HG02642 (cell line): Measurements from ENCODE around the gene MSMP.

Experiments
- ATAC-seq: cut with Tn5 transposase; IDR thresholded peaks from one replicate; pipeline ENCODE4 v1.9.1; 2021; ENCODE audit warnings: mild to moderate bottlenecking; ENCODE audit not compliant: unreplicated experiment, poor library complexity

The MSMP gene

GRCh38 chr9:35754264-35754663 is at the start of gene MSMP:
TSS of gene MSMP (minus strand) at chr9:35754276. CDS start at chr9:35754129, 147 bp downstream.
- no peak for ATAC-seq

- ATAC-seq: no peak
These were observed 47.5 kb upstream of the MSMP start for GRCh38 chr9:35801328-35802128.

- no peak for ATAC-seq
These were observed 46.5 kb upstream of the MSMP start for GRCh38 chr9:35800530-35800929.

GRCh38 chr9:35798658-35799374 is 44.7 kb upstream of the MSMP start:
- no peak for ATAC-seq

GRCh38 chr9:35797311-35798109 is 43.4 kb upstream of the MSMP start:
- ATAC-seq: no peak

DNA sequence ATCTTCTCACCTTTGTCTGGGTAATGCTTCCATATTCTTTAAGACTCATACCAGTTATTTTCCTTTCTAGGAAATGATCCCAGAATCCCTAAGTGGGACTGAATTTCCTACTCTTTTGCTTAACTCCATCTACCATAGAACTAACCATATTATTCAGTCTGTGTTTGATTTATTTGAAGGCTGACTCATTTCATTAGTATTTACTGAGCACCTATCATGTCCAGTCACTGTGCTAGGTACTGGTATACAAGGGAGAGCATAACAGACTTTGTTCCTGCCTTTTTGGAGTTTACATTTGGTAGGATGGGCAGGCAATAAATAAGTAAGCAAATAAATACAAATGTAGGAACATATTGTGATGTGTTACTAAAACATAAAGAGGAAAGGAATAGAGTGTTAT is 41.6 kb upstream of the MSMP start:
- no peak for ATAC-seq

- no peak for ATAC-seq
These were observed 39.4 kb upstream of the MSMP start for GRCh38 chr9:35793461-35793860.

GRCh38 chr9:35792826-35793225 is 38.8 kb upstream of the MSMP start:
- no peak for ATAC-seq

GRCh38 chr9:35792024-35792813 is 38.1 kb upstream of the MSMP start:
- ATAC-seq: no peak

DNA sequence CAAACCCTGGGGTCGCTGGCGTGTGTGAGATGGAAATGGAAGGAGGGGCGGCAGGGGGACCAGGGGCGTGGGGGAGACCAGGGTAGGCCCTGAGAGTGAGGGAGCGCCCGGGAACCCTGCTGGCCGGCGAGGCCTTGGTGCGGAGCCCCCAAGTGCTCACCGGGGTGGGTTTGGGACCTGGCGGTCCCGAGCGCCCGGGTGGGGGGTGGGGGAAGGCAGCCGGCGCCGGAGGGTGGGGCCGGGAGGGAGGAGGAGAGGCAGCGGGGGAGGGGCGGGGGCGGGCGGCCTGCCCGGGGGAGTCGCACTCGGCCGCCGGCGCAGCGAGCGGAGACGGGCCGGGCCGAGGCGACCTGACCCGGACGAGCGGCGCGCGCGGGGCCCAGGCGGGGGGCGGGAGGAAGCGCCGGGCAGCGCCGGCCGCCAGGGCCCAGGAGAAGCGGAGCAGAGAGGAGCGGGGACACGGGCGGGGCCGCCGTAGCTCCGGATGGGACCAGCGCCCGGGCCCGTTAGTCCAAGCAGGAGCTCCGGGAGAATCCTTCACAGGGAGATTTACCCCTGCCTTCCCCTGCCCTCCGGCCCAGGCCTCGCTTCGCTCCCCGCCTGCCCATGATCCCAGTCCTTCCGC is 37.3 kb upstream of the MSMP start, which contains the start of gene NPR2:
NPR2 (plus strand) TSS at position 295 of the 625 bp plus-strand sequence. CDS start 818 bp downstream, outside the sequence.
- no peak for ATAC-seq

- peak; percentile 54 for ATAC-seq
These were observed 36.6 kb upstream of the MSMP start for GRCh38 chr9:35790385-35791296.

DNA sequence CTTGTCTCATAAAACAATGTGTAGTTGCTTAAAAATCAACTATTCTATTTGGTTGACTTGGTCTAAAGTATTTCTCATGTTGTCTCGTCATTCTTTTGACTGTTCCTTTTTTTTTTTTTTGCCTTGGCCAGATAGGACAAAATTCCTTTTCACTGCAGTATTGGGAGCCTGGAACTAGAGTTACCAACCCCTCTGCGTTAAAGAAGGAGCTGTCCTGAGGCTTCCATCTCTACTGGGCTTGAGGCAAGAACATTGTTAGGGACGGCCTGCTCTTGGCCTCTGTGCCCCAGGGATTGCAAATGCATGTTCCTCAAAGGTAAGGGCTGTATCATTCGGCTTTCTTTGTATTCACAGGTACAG is 35.9 kb upstream of the MSMP start:
- no peak for ATAC-seq

GRCh38 chr9:35789541-35789940 is 35.5 kb upstream of the MSMP start:
- no peak for ATAC-seq

DNA sequence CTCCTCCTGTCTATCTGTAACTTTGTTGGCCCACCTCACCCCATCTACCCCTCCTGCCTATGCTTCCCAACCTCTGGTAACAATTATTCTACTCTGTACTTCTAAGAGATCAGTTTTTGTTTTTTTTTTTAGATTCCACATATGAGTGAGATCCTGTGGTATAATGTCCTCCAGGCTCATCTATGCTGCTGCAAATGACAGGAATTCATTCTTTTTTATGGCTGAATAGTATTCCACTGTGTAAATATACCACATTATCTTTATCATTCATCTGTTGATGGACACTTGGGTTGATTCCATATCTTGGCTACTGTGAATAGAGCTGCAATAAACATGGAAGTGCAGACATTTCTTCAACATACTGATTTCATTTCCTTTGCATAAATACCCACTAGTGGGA is 29.3 kb upstream of the MSMP start:
- ATAC-seq: no peak

DNA sequence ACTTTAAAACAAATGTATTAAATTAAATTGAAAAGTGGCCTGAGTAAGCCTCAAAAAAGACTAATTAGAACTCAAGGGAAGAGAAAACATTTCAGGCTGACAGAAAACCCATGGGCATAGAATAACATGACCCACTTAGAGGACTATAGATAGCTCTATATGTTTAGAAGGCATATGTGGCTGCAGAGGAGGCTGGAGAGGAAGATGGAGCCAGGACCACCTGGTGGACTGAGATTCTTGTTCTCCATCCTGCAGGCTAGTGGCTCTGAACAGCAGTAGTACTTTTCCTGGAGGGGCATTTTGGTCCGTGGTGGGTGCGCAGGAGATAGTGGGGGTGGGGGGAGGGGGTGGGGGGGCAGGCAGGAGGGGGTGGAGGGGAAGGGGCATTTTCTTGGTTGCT is 27.0 kb upstream of the MSMP start:
- ATAC-seq: no peak

GRCh38 chr9:35778496-35778895 is 24.4 kb upstream of the MSMP start:
- no peak for ATAC-seq

DNA sequence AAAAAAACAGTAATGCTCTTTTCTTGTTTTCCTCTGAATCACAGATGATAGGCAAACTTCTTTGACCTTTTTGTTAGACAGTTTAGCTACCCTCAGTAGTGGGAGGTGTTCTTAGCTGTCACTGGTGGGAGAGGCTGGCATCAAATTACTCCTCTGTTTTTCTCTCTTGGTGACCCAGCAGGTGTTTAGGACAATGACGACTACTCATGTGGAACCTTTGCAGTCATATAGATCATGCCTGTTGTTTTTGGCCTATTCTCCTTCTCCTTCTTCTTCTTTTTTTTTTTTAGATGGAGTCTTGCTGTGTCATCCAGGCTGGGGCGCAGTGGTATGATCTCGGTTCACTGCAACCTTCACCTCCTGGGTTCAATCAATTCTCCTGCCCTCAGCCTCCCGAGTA is 21.9 kb upstream of the MSMP start:
- ATAC-seq: no peak

DNA sequence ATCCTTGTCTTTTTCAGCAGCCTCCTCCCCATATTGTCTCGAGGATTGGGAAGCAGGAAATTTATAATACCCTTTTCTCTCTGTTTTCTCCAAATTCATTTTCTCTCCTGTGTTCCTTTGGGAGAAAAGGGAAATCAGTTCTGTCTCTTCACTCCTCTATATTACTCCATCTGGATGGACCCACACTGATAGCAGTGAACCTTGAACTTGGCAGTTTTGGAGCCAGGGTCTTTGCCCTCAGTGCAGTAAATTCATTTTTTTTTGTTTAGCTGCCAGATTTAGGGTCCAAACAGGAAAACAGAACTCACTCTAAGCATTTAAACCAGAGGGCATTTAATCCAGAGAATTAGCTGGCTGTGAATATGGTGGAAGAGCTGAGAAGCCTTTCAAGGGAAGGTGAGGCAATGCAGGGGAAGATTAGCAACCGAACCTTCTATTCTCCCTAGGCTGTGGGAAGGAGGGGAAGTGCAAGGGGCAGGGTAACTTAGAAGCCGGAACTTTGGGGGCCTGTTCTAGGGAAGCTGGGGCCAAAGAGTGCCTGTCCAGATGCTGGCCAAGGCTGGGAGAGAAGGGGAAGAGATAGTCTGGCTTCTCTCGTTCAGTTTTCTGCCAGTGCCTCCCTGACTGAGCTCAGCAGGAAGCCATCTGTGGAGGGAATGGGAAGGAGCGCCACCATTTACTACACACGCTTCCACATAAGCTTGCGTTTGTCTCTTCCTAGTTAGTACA is 21.0 kb upstream of the MSMP start:
- no peak for ATAC-seq
